ENCODE measurements around the gene HHAT. TPM values are rescaled to one million over a fixed set of nuclear protein-coding genes. Genes with fewer than 3 reads are reported as not detected.

Gene HHAT
- polyA plus RNA-seq, 1 donor (not counting 4 experiments of a cell fraction or from before 2014, with no cell fraction given): 3.8 TPM

DNA sequence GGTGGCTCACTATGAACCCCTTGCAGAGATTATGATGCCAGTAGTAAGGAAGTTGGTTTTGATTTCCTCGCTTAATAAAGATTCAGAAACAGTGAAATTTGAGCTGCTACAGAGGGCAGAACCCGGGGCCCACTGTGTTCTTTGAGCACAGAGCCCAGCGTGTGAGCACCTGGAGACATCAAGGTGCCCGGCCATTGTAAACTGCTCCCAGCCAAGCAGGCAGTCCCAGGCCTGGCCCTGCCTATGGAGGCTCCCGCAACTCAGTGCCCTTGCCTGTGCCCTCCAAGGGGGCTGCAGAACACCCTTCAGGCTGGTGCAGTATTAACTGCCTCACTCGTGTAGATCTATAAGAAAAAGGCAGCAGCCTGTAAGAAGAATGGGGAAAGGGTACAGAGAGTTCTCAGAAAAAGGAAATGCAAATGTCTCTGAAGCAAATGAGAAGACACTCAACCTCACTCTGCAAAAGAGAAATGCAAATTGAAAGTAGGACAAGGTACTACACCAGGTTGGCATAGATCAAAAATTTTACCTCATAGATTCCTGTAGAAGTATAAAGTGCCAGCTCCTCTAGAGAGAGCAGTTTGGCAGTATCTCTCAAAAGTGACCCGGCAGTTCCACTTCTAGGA is 323.7 kb downstream of the HHAT start:
- TF ChIP-seq EZH2 (IDR thresholded peaks at IDR 0.05; ENCODE audit: low read length) (no peak), CTCF (optimal IDR thresholded peaks at IDR 0.05 in 1 of 3, IDR thresholded peaks at IDR 0.05 in 1 of 3, conservative IDR thresholded peaks at IDR 0.05 in 1 of 3; ENCODE audit: extremely low read depth in 1 of 3, insufficient read depth in 2 of 3, low read length in 3 of 3) (no peak)
- Histone ChIP-seq H3K4me3 (ENCODE audit: control insufficient read depth in 2 of 3, extremely low read depth in 1 of 3, insufficient read depth in 2 of 3, low read depth in 1 of 3, low read length in 3 of 3) (no peak overlapping the region), H3K79me2 (ENCODE audit: control insufficient read depth, insufficient read depth, low read length) (no peaks in the 10 kb centered on the region), H3K9ac (ENCODE audit: control insufficient read depth, extremely low read depth, insufficient read depth, low read length) (no peak overlapping the region), H2AFZ (ENCODE audit: control insufficient read depth, low read length) (no peak overlapping the region), H3K9me1 (ENCODE audit: control insufficient read depth, extremely low read depth, insufficient read depth, low read length) (no peaks in the 10 kb centered on the region), H4K20me1 (ENCODE audit: control insufficient read depth, extremely low read depth, insufficient read depth, low read length) (no peaks in the 10 kb centered on the region), H3K36me3 (ENCODE audit: control insufficient read depth in 2 of 2, extremely low read depth in 1 of 2, insufficient read depth in 2 of 2, low read length in 2 of 2) (no peaks in the 10 kb centered on the region), H3K27ac (ENCODE audit: control insufficient read depth, insufficient read depth, low read length) (no peak overlapping the region), H3K4me1 (ENCODE audit: control insufficient read depth, extremely low read depth, insufficient read depth, low read length) (no peaks in the 10 kb centered on the region), H3K9me3 (ENCODE audit: control insufficient read depth, low read depth, low read length) (peaks cover 2% of the 10 kb centered on the region), H3K27me3 (ENCODE audit: control insufficient read depth, extremely low read depth, insufficient read depth, low read length) (no peaks in the 10 kb centered on the region), H3K4me2 (ENCODE audit: control insufficient read depth, extremely low read depth, insufficient read depth, low read depth, low read length) (no peak overlapping the region)
- dilution Hi-C loops (cut with MboI; ENCODE audit: extremely low pct_ligation_motif_present, low sequenced_read_pairs): no loop called here
- DNase-seq (ENCODE audit: low read depth, low spot score): no peak
- no peak for FAIRE-seq

GRCh38 chr1:210653771-210654170 is 325.1 kb downstream of the HHAT start:
- Histone ChIP-seq H3K27me3 (ENCODE audit: control insufficient read depth, extremely low read depth, insufficient read depth, low read length) (no peaks in the 10 kb centered on the region), H4K20me1 (ENCODE audit: control insufficient read depth, extremely low read depth, insufficient read depth, low read length) (no peaks in the 10 kb centered on the region), H3K79me2 (ENCODE audit: control insufficient read depth, insufficient read depth, low read length) (no peaks in the 10 kb centered on the region), H3K36me3 (ENCODE audit: control insufficient read depth in 2 of 2, extremely low read depth in 1 of 2, insufficient read depth in 2 of 2, low read length in 2 of 2) (no peaks in the 10 kb centered on the region), H3K4me3 (ENCODE audit: control insufficient read depth in 2 of 3, extremely low read depth in 1 of 3, insufficient read depth in 2 of 3, low read depth in 1 of 3, low read length in 3 of 3) (no peak overlapping the region), H3K27ac (ENCODE audit: control insufficient read depth, insufficient read depth, low read length) (no peak overlapping the region), H3K9me3 (ENCODE audit: control insufficient read depth, low read depth, low read length) (peaks cover 2% of the 10 kb centered on the region), H2AFZ (ENCODE audit: control insufficient read depth, low read length) (no peak overlapping the region), H3K4me1 (ENCODE audit: control insufficient read depth, extremely low read depth, insufficient read depth, low read length) (no peaks in the 10 kb centered on the region), H3K4me2 (ENCODE audit: control insufficient read depth, extremely low read depth, insufficient read depth, low read depth, low read length) (no peak overlapping the region), H3K9me1 (ENCODE audit: control insufficient read depth, extremely low read depth, insufficient read depth, low read length) (no peaks in the 10 kb centered on the region), H3K9ac (ENCODE audit: control insufficient read depth, extremely low read depth, insufficient read depth, low read length) (no peak overlapping the region)
- no peak for TF ChIP-seq CTCF (optimal IDR thresholded peaks at IDR 0.05 in 1 of 3, IDR thresholded peaks at IDR 0.05 in 1 of 3, conservative IDR thresholded peaks at IDR 0.05 in 1 of 3; ENCODE audit: extremely low read depth in 1 of 3, insufficient read depth in 2 of 3, low read length in 3 of 3)
- TF ChIP-seq EZH2 (IDR thresholded peaks at IDR 0.05; ENCODE audit: low read length): no peak
- dilution Hi-C loops (cut with MboI; ENCODE audit: extremely low pct_ligation_motif_present, low sequenced_read_pairs): no loop called here
- peak; percentile 98 for FAIRE-seq
- no peak for DNase-seq (ENCODE audit: low read depth, low spot score)
